ENCODE results near the gene CDK14.

CDK14 gene

DNA sequence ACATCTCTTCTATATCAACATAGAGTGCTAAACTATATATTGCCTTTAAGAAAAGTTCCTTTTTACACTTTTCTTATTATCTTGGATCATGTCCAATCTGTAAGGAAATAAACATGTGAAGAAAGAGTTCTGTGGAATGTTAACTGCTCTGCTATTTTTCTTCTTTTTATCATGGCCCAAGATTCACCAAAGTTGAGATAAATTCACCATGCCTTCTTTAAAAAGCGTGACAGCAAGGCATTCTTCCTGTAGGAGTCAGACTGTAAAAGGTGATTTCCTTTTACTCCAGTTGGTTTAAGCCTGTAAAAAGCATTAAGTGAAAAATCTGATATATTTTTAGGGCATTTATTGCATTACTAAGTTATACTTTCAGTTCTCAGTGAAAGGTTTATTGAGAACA lies 502.4 kb downstream of the CDK14 start:
- Histone ChIP-seq H3K27ac (ENCODE audit: low read depth, low read length) (no peak overlapping the region), H3K4me3 (ENCODE audit: low read length) (no peak overlapping the region), H3K9ac (ENCODE audit: low read length) (no peak overlapping the region), H3K27me3 (ENCODE audit: control insufficient read depth, insufficient read depth, low read length) (no peaks in the 10 kb centered on the region), H3K4me1 (ENCODE audit: control insufficient read depth, insufficient read depth, low read length) (no peaks in the 10 kb centered on the region), H3K36me3 (ENCODE audit: control insufficient read depth, insufficient read depth, low read length) (no peaks in the 10 kb centered on the region)

DNA sequence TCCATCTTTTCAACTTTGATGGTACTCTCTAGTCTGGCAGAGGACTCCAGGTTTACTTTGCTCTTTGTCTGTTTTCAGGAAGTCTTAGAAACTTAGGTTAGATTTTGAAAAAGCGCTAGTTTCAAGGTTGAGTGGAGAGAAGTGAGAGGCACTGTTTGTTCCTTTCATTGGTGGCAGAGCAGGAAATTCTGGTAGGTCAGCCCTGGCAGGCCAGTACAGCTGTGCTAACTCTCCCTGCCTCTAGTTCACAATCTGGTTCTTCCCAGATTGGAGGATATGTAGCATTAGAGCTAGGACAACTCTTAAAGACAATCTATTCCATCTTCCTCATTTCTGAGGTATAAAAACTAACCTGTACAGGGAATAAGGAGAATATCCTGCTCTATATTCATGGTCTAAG lies 507.2 kb downstream of the CDK14 start:
- no peaks in the 10 kb centered on the region for H3K27me3 ChIP-seq (ENCODE audit: control insufficient read depth, insufficient read depth, low read length)

DNA sequence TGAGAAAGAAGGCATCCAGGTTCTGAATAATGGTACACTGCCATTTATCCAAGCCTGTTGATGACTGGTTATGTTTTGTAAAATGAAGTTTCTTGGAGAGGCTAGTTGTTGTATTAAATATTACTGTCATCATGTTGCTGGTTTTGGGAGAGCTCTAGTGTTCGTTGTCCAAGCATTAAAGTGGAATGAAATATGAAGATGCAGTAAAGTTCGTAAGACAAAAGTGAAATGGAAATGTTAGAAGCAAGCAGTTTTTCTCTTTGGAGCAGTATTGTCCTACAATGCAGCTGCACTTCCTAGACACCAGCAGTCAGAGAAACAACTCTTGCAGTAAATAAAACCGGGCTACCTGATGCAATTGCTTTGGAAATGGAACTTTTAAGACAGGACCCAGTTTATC lies 511.3 kb downstream of the CDK14 start:
- H3K4me3 ChIP-seq (ENCODE audit: low read length): no peak overlapping the region
- H3K36me3 ChIP-seq (ENCODE audit: control insufficient read depth, insufficient read depth, low read length): no peaks in the 10 kb centered on the region
- no peaks in the 10 kb centered on the region for H3K27me3 ChIP-seq (ENCODE audit: control insufficient read depth, insufficient read depth, low read length)
- no peak overlapping the region for H3K27ac ChIP-seq (ENCODE audit: low read depth, low read length)
- H3K9ac ChIP-seq (ENCODE audit: low read length): no peak overlapping the region
- no peaks in the 10 kb centered on the region for H3K4me1 ChIP-seq (ENCODE audit: control insufficient read depth, insufficient read depth, low read length)

More for the DNA sequence above, 507.2 kb downstream of the CDK14 start:
- no peaks in the 10 kb centered on the region for H3K4me1 ChIP-seq (ENCODE audit: control insufficient read depth, insufficient read depth, low read length)
- no peak overlapping the region for H3K27ac ChIP-seq (ENCODE audit: low read depth, low read length)
- no peak overlapping the region for H3K9ac ChIP-seq (ENCODE audit: low read length)
- H3K4me3 ChIP-seq (ENCODE audit: low read length): no peak overlapping the region
- no peaks in the 10 kb centered on the region for H3K36me3 ChIP-seq (ENCODE audit: control insufficient read depth, insufficient read depth, low read length)

DNA sequence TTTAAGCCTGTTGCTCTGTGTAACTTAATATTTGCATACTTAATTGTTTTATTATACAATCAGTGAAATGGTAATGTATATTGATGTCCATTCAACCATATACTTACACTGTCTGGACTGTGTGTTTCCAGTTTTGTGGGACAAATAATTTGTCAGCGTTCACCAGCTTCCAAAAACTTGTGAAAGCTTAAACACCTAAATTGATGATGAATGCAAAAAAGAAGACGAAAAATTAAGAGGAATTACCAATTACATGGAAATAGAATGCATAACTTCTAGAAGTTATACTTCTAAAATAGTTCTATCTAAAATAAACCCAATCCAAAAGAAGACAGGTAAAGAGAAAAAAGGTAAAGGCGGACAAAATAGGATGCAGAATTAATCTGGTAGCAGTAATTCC lies 513.1 kb downstream of the CDK14 start:
- Histone ChIP-seq H3K27me3 (ENCODE audit: control insufficient read depth, insufficient read depth, low read length) (no peaks in the 10 kb centered on the region), H3K27ac (ENCODE audit: low read depth, low read length) (no peak overlapping the region), H3K9ac (ENCODE audit: low read length) (no peak overlapping the region), H3K4me3 (ENCODE audit: low read length) (no peak overlapping the region), H3K36me3 (ENCODE audit: control insufficient read depth, insufficient read depth, low read length) (no peaks in the 10 kb centered on the region), H3K4me1 (ENCODE audit: control insufficient read depth, insufficient read depth, low read length) (peaks cover 5% of the 10 kb centered on the region)

DNA sequence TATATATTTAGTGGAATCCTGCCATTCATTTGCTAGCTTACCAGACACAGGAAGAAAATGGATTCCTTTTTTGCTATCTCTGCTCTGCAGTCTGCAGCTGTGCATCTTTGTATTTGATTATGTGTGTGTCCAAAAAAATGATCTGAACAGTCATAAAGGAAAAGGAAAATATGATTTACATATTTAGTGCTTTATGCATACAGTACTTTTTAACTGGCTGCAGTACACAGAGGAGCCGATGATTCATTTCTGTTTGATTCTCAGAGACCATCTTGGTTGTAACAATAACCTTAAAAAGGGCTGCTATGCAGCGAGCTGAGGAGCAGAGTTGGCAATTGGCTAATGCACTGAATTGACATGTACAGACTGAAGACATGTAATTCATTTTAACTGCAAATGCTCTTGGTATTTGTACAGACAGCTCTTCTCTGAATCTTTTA lies 516.8 kb downstream of the CDK14 start:
- H3K27me3 ChIP-seq (ENCODE audit: control insufficient read depth, insufficient read depth, low read length): no peaks in the 10 kb centered on the region
- no peaks in the 10 kb centered on the region for H3K36me3 ChIP-seq (ENCODE audit: control insufficient read depth, insufficient read depth, low read length)
- H3K4me1 ChIP-seq (ENCODE audit: control insufficient read depth, insufficient read depth, low read length): peaks cover 5% of the 10 kb centered on the region
- H3K9ac ChIP-seq (ENCODE audit: low read length): no peak overlapping the region
- H3K27ac ChIP-seq (ENCODE audit: low read depth, low read length): peak overlapping the region; percentile 8
- no peak overlapping the region for H3K4me3 ChIP-seq (ENCODE audit: low read length)

DNA sequence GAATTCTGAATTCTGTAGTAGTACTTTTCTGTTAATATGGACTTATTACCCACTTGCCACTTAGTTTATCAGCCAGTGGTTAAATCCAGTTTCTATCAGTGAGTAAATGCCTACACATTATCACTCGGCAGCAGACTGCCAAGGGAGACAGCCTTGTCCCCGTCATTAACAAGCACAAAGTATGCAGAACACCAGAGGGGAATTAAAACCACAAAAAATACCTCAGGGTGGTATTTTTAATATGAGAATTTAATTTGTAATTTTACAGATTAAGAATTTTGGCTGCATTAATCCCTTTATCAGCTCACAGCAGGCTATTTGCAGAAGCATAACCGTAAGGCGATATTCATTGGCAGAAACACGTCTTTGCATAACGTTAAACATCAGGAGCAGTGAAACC lies 518.1 kb downstream of the CDK14 start:
- no peak overlapping the region for H3K27ac ChIP-seq (ENCODE audit: low read depth, low read length)
- no peaks in the 10 kb centered on the region for H3K36me3 ChIP-seq (ENCODE audit: control insufficient read depth, insufficient read depth, low read length)

DNA sequence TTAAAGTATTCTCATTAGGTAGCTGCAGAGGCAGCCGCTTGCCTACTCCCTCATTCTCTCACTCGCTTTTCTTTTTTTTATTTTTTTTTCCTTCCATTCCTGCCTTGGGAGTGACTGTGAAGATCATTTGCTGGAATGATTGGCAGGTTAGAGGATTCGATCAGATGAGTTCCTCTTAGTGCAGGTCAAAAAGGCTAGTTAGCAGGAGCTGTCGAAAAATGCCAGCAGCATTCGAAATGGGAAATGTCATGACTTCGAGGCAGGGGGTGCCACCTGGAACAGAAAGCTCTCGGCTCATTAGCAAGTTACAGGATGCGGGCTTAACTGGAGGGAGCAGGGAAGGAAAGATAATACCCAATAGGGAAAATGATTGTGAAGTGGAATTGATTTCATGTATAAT lies 530.6 kb downstream of the CDK14 start:
- Histone ChIP-seq H3K9ac (ENCODE audit: low read length) (no peak overlapping the region), H3K27me3 (ENCODE audit: control insufficient read depth, insufficient read depth, low read length) (no peaks in the 10 kb centered on the region), H3K36me3 (ENCODE audit: control insufficient read depth, insufficient read depth, low read length) (no peaks in the 10 kb centered on the region)

More for the DNA sequence above, 518.1 kb downstream of the CDK14 start:
- Histone ChIP-seq H3K4me3 (ENCODE audit: low read length) (no peak overlapping the region), H3K4me1 (ENCODE audit: control insufficient read depth, insufficient read depth, low read length) (peaks cover 5% of the 10 kb centered on the region), H3K9ac (ENCODE audit: low read length) (no peak overlapping the region), H3K27me3 (ENCODE audit: control insufficient read depth, insufficient read depth, low read length) (no peaks in the 10 kb centered on the region)

DNA sequence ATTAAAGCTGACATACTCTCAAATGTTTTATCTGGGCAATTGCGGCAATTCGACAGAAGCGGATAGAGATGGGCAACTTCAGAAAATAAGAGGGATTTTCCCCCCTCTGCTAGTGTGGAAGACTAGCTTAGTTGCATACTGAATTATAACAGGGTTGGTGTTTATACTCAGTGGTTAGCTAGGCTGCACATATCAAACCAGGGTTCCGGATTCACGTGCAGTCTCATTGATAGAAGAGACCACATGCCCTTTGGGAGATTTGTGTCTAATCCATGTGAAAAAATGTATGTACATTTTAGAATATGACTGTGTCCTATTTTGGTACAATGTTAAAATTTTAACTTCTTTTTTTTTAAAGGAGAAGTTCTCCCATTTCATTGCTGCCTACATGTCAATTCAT lies 531.2 kb downstream of the CDK14 start:
- no peak overlapping the region for H3K4me3 ChIP-seq (ENCODE audit: low read length)
- no peak overlapping the region for H3K9ac ChIP-seq (ENCODE audit: low read length)
- H3K27me3 ChIP-seq (ENCODE audit: control insufficient read depth, insufficient read depth, low read length): no peaks in the 10 kb centered on the region
- no peak overlapping the region for H3K27ac ChIP-seq (ENCODE audit: low read depth, low read length)
- H3K4me1 ChIP-seq (ENCODE audit: control insufficient read depth, insufficient read depth, low read length): no peaks in the 10 kb centered on the region
- H3K36me3 ChIP-seq (ENCODE audit: control insufficient read depth, insufficient read depth, low read length): no peaks in the 10 kb centered on the region

More for the DNA sequence above, 530.6 kb downstream of the CDK14 start:
- Histone ChIP-seq H3K4me1 (ENCODE audit: control insufficient read depth, insufficient read depth, low read length) (no peaks in the 10 kb centered on the region), H3K4me3 (ENCODE audit: low read length) (no peak overlapping the region), H3K27ac (ENCODE audit: low read depth, low read length) (no peak overlapping the region)

DNA sequence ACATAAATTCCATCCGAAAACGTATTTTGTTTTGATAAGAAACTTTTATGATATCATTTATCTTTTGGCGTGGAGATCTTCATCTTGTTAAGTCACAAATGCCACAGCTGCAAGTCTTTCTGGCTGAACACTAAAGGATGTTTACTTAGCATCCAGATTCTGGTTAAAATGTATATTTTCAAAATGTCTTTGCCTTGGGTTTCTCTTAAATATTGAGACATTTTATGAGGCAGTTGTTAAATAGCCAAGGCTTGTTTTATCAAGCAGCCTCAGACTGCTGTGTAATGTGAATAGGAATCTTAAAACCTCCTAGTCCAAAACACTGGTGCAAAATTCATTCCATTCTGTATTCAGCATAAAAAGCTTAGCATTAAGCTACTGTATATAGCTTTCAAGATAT lies 531.8 kb downstream of the CDK14 start:
- Histone ChIP-seq H3K4me1 (ENCODE audit: control insufficient read depth, insufficient read depth, low read length) (no peaks in the 10 kb centered on the region), H3K27me3 (ENCODE audit: control insufficient read depth, insufficient read depth, low read length) (no peaks in the 10 kb centered on the region), H3K9ac (ENCODE audit: low read length) (no peak overlapping the region), H3K36me3 (ENCODE audit: control insufficient read depth, insufficient read depth, low read length) (no peaks in the 10 kb centered on the region), H3K4me3 (ENCODE audit: low read length) (no peak overlapping the region), H3K27ac (ENCODE audit: low read depth, low read length) (no peak overlapping the region)

DNA sequence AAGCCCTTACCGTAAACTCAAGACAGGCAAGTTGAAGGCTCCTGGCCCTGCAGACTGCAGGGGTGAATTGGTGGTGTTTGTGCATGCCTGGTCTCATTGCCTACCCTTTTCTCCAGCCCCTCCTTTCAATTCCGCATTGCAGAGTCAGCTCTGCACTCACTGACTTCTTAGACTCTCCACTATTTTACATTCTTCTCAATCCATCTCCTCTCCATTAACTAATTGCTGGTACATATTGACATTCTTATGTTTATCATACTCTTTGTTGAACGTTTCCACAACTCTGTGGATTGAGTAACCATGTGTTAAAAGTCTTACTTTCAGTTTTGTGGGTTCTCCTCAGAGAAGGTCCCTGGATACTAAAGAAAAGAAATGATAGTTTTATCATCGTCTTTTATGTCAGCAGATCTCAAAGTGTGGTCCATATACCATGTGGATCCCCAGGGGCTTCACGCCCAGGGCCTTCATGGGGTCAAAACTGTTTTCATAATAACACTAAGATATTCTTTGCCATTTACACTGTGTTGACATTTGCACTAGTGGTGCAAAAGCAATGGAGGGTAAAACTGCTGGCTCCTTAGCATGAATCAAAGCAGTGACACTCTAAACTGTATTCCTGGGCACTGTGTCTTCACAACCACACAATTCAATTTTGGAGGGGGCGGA lies 532.7 kb downstream of the CDK14 start:
- Histone ChIP-seq H3K9ac (ENCODE audit: low read length) (no peak overlapping the region), H3K4me1 (ENCODE audit: control insufficient read depth, insufficient read depth, low read length) (no peaks in the 10 kb centered on the region), H3K27me3 (ENCODE audit: control insufficient read depth, insufficient read depth, low read length) (no peaks in the 10 kb centered on the region), H3K36me3 (ENCODE audit: control insufficient read depth, insufficient read depth, low read length) (no peaks in the 10 kb centered on the region), H3K27ac (ENCODE audit: low read depth, low read length) (no peak overlapping the region), H3K4me3 (ENCODE audit: low read length) (peak overlapping the region; percentile 37)

DNA sequence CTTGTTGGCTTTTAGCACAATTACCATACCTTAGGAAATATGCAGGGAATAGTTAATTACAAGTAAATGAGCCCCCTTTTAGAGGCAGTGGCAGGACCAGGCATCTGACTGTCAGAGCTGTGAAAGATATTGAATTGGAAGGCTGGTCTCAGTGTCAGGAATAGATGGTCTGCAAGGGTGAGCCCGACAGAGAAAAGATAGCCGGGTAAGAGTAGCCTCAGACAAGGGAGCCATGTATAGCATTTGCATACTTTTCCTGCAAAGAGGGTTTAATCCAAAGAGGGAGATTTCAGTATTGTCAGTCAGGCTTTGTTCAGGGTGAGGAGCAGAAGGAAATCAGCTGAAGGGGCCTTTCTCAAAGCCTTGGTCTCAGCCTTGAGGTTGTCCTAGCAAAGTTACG lies 539.2 kb downstream of the CDK14 start:
- no peak overlapping the region for H3K4me3 ChIP-seq (ENCODE audit: low read length)
- no peaks in the 10 kb centered on the region for H3K36me3 ChIP-seq (ENCODE audit: control insufficient read depth, insufficient read depth, low read length)
- H3K4me1 ChIP-seq (ENCODE audit: control insufficient read depth, insufficient read depth, low read length): no peaks in the 10 kb centered on the region

DNA sequence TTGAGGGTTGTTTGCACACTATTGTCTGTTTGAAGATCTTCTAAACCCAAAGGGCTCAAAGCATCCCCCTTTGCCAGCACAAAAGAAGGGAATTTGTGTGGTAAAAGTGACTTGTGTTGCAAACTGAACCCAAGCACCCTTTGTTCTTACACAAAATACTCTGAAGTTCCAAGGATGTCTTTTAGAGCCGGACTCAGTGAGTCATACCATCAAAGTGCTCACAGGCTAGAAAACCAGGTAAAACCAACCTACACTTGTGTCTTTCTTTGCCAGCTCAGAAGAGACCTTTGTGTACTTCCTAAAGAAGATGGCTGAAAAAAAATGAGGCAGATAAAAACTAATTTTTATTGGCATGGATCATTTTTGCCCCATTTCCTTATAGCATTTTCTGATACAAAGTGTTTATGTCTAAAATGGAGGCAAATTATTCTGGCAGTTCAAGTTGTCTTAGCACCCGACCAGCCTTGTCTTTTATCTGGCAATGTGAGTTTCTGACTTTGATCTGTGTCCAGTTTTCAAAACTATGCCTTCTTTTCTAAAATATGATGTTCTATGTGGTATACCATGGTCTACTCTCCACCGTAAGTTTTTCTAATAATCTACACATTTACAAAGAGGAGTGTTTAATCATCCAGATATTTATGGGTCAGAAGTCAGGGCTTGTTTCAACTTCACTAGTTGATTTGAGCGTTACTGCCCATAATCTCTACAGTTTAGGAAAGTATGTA lies 539.7 kb downstream of the CDK14 start:
- Histone ChIP-seq H3K4me1 (ENCODE audit: control insufficient read depth, insufficient read depth, low read length) (no peaks in the 10 kb centered on the region), H3K36me3 (ENCODE audit: control insufficient read depth, insufficient read depth, low read length) (no peaks in the 10 kb centered on the region), H3K4me3 (ENCODE audit: low read length) (no peak overlapping the region), H3K27me3 (ENCODE audit: control insufficient read depth, insufficient read depth, low read length) (no peaks in the 10 kb centered on the region), H3K27ac (ENCODE audit: low read depth, low read length) (no peak overlapping the region), H3K9ac (ENCODE audit: low read length) (no peak overlapping the region)

More for the DNA sequence above, 539.2 kb downstream of the CDK14 start:
- H3K27ac ChIP-seq (ENCODE audit: low read depth, low read length): no peak overlapping the region
- no peaks in the 10 kb centered on the region for H3K27me3 ChIP-seq (ENCODE audit: control insufficient read depth, insufficient read depth, low read length)
- H3K9ac ChIP-seq (ENCODE audit: low read length): no peak overlapping the region
